ENCODE measurements around the gene SOX1.

Gene SOX1

GRCh38 chr13:112098699-112099098 is 31.8 kb downstream of the SOX1 start:
- TF ChIP-seq EZH2 (IDR thresholded peaks at IDR 0.05; ENCODE audit: borderline replicate concordance, low read depth, low read length, severe bottlenecking): no peak
- no peak for TF ChIP-seq CTCF (IDR thresholded peaks at IDR 0.05; ENCODE audit: borderline replicate concordance, extremely low read depth, low read length, poor library complexity, severe bottlenecking)
- H3K79me2 ChIP-seq (ENCODE audit: insufficient read depth, low read length): no peaks in the 10 kb centered on the region

GRCh38 chr13:112101360-112101930 is 34.5 kb downstream of the SOX1 start:
- Histone ChIP-seq H3K4me1 (ENCODE audit: insufficient read depth, low read length) (no peaks in the 10 kb centered on the region), H3K27ac (ENCODE audit: low read length) (no peak overlapping the region), H3K4me3 (ENCODE audit: low read depth in 1 of 2, low read length in 2 of 2) (no peak overlapping the region), H3K9me3 (ENCODE audit: insufficient read depth, low read length, severe bottlenecking) (no peaks in the 10 kb centered on the region), H3K9ac (ENCODE audit: low read depth, low read length) (no peak overlapping the region), H2AFZ (ENCODE audit: low read depth, low read length) (no peak overlapping the region), H3K36me3 (ENCODE audit: insufficient read depth, low read length) (no peaks in the 10 kb centered on the region), H3K79me2 (ENCODE audit: insufficient read depth, low read length) (no peaks in the 10 kb centered on the region), H3K27me3 (ENCODE audit: insufficient read depth, low read length, poor library complexity) (peaks cover 4% of the 10 kb centered on the region), H3K4me2 (ENCODE audit: insufficient read depth, low read length) (no peak overlapping the region), H4K20me1 (ENCODE audit: insufficient read depth, low read length) (no peaks in the 10 kb centered on the region)
- TF ChIP-seq CTCF (IDR thresholded peaks at IDR 0.05; ENCODE audit: borderline replicate concordance, extremely low read depth, low read length, poor library complexity, severe bottlenecking) (no peak), EZH2 (IDR thresholded peaks at IDR 0.05; ENCODE audit: borderline replicate concordance, low read depth, low read length, severe bottlenecking) (no peak)
- DNase-seq (no peak), ATAC-seq (ENCODE audit: insufficient read depth, low read depth) (no peak)

More at GRCh38 chr13:112098699-112099098, 31.8 kb downstream of the SOX1 start:
- H3K36me3 ChIP-seq (ENCODE audit: insufficient read depth, low read length): no peaks in the 10 kb centered on the region
- H3K4me2 ChIP-seq (ENCODE audit: insufficient read depth, low read length): no peak overlapping the region
- H3K9me3 ChIP-seq (ENCODE audit: insufficient read depth, low read length, severe bottlenecking): no peaks in the 10 kb centered on the region
- H3K27ac ChIP-seq (ENCODE audit: low read length): no peak overlapping the region
- DNase-seq (no peak), ATAC-seq (ENCODE audit: insufficient read depth, low read depth) (no peak)
- no peaks in the 10 kb centered on the region for H3K4me1 ChIP-seq (ENCODE audit: insufficient read depth, low read length)
- no peak overlapping the region for H3K9ac ChIP-seq (ENCODE audit: low read depth, low read length)
- peaks cover 4% of the 10 kb centered on the region for H3K27me3 ChIP-seq (ENCODE audit: insufficient read depth, low read length, poor library complexity)
- no peak overlapping the region for H2AFZ ChIP-seq (ENCODE audit: low read depth, low read length)
- H3K4me3 ChIP-seq (ENCODE audit: low read depth in 1 of 2, low read length in 2 of 2): no peak overlapping the region
- H4K20me1 ChIP-seq (ENCODE audit: insufficient read depth, low read length): no peaks in the 10 kb centered on the region

- no peak overlapping the region for H3K27ac ChIP-seq (ENCODE audit: low read length)
- no peaks in the 10 kb centered on the region for H3K9me3 ChIP-seq (ENCODE audit: insufficient read depth, low read length, severe bottlenecking)
- no peaks in the 10 kb centered on the region for H3K4me1 ChIP-seq (ENCODE audit: insufficient read depth, low read length)
- TF ChIP-seq EZH2 (IDR thresholded peaks at IDR 0.05; ENCODE audit: borderline replicate concordance, low read depth, low read length, severe bottlenecking) (no peak), CTCF (IDR thresholded peaks at IDR 0.05; ENCODE audit: borderline replicate concordance, extremely low read depth, low read length, poor library complexity, severe bottlenecking) (no peak)
- no peak overlapping the region for H3K4me2 ChIP-seq (ENCODE audit: insufficient read depth, low read length)
- H3K9ac ChIP-seq (ENCODE audit: low read depth, low read length): no peak overlapping the region
- no peaks in the 10 kb centered on the region for H3K36me3 ChIP-seq (ENCODE audit: insufficient read depth, low read length)
- H4K20me1 ChIP-seq (ENCODE audit: insufficient read depth, low read length): no peaks in the 10 kb centered on the region
- H3K4me3 ChIP-seq (ENCODE audit: low read depth in 1 of 2, low read length in 2 of 2): no peak overlapping the region
- H2AFZ ChIP-seq (ENCODE audit: low read depth, low read length): no peak overlapping the region
- no peak for DNase-seq
- peaks cover 4% of the 10 kb centered on the region for H3K27me3 ChIP-seq (ENCODE audit: insufficient read depth, low read length, poor library complexity)
- ATAC-seq (ENCODE audit: insufficient read depth, low read depth): no peak
- no peaks in the 10 kb centered on the region for H3K79me2 ChIP-seq (ENCODE audit: insufficient read depth, low read length)
These were observed 35.3 kb downstream of the SOX1 start for GRCh38 chr13:112102243-112102642.
